ENCODE data around the gene FAM170B. TPM values are rescaled to one million over a fixed set of nuclear protein-coding genes. Genes with fewer than 3 reads are reported as not detected.

FAM170B gene
- total RNA-seq, result not detected

GRCh38 chr10:49133706-49134248 is at the start of gene FAM170B:
Gene FAM170B, minus strand, starts transcription at chr10:49134021. Its CDS starts 103 bp downstream, at chr10:49133918.

GRCh38 chr10:49115015-49115795 is 18.6 kb downstream of the FAM170B start, which contains the start of gene VSTM4:
Gene VSTM4, minus strand, starts transcription at chr10:49115522. Its CDS starts 37 bp downstream, at chr10:49115485.

Other genes starting within 250 kb of the FAM170B start
- gene LRRC18, start 194.2 kb downstream of the FAM170B start, total RNA-seq, result 0.23 TPM
- 21.5 TPM for gene VSTM4, start 18.5 kb downstream of the FAM170B start, total RNA-seq
- gene TMEM273, start 54.4 kb upstream of the FAM170B start, total RNA-seq, result 5.5 TPM
- gene C10orf71, start 165.1 kb upstream of the FAM170B start, total RNA-seq, result 3.7 TPM